Transverse colon (tissue), 4 donors: ENCODE results near the gene TESK2. TPM values are rescaled to one million over a fixed set of nuclear protein-coding genes. Genes with fewer than 3 reads are reported as not detected.

Experiments
- DNase-seq: peaks from one replicate; pipeline ENCODE4 v3.0.0-alpha.2; 2019
- H3K27ac ChIP-seq, 4 donors: fragments of 200-600 bp; sonication (generic); 2 replicates each; pipeline ENCODE4 v1.5.1; 2016 to 2018; ENCODE audit warnings: inconsistent platforms in 4 of 4
- H3K27me3 ChIP-seq: fragments of 200-600 bp; sonication (generic); 2 replicates; pipeline ENCODE4 v1.5.1; 2017; ENCODE audit warnings: inconsistent platforms
- H3K36me3 ChIP-seq, 4 donors: fragments of 200-600 bp; sonication (generic); 2 replicates each; pipeline ENCODE4 v1.5.1; 2017 to 2019; ENCODE audit warnings: inconsistent platforms in 4 of 4
- H3K4me1 ChIP-seq, 4 donors: fragments of 200-600 bp; sonication (generic); 2 replicates each; pipeline ENCODE4 v1.5.1; 2017 to 2020; ENCODE audit warnings: inconsistent platforms in 4 of 4
- H3K4me3 ChIP-seq, 4 donors: fragments of 200-600 bp; sonication (generic); 1 replicate in 1 of 4; 2 replicates in 3 of 4; pipeline versions ENCODE4 v1.5.1 to v1.6.1; 2017 to 2019; ENCODE audit warnings: inconsistent platforms in 4 of 4
- H3K9me3 ChIP-seq, 2 donors: fragments of 200-600 bp; sonication (generic); 2 replicates each; pipeline ENCODE4 v1.5.1; 2017 to 2019; ENCODE audit warnings: inconsistent platforms in 2 of 2
- CTCF ChIP-seq, 5 experiments: fragments of 200-600 bp in 3 of 5; fragments of 450-650 bp in 2 of 5; sonication (generic) in 3 of 5; IDR thresholded peaks; 1 replicate in 2 of 5; 2 replicates in 3 of 5; pipeline ENCODE4 v1.5.1; 2016 to 2017; ENCODE audit warnings: antibody characterized with exemption in 5 of 5, inconsistent platforms in 3 of 5, mild to moderate bottlenecking in 2 of 5, moderate library complexity in 1 of 5
- EP300 ChIP-seq: sonication (generic); formaldehyde crosslinking; IDR thresholded peaks from one replicate; pipeline ENCODE4 v1.6.1; 2017; ENCODE audit warnings: antibody characterized with exemption, low read depth
- POLR2A ChIP-seq: fragments of 450-650 bp; IDR thresholded peaks from one replicate; pipeline ENCODE4 v1.6.1; 2016; ENCODE audit warnings: antibody characterized with exemption, mild to moderate bottlenecking, moderate library complexity
- POLR2AphosphoS5 ChIP-seq, 3 donors: sonication (generic); formaldehyde crosslinking; IDR thresholded peaks; one replicate each; pipeline ENCODE4 v1.6.1; 2016; ENCODE audit warnings: antibody characterized with exemption in 3 of 3
- WGBS, 2 donors: methylation state at CpG; one replicate each; pipeline ENCODE4 v1.1.5; 2018; ENCODE audit warnings: low coverage in 1 of 2; 5-methylcytosine and 5-hydroxymethylcytosine counted together
- in situ Hi-C, 4 donors: fragments of 200-750 bp; cut with MboI; loops; one replicate each; pipeline versions ENCODE4 v1.15.0 to v1.15.1; 2017; ENCODE audit warnings: low sequenced_read_pairs in 3 of 4, low pct_ligation_motif_present in 1 of 4, low pct_unique_long_range_greater_than_20kb in 1 of 4
- intact Hi-C: fragments of 100-400 bp; cut with DNase I; formaldehyde crosslinking; loops from one replicate; pipeline ENCODE4 v1.15.1; 2023; ENCODE audit warnings: low total_unique reads
- total RNA-seq, 4 donors: library from RNA; depleted of rRNA; stranded (reverse); fragments of >200 nt; gene quantifications; one replicate each; pipeline ENCODE4 v1.1.0, GENCODE V29; 2016

TESK2 gene
- total RNA-seq, 4 donors from 2014 or later: 5.2 to 32.2 (median 14.5) TPM

- no peaks in the 10 kb centered on the region for H3K27me3 ChIP-seq
- 0 to 2% methylated on average over 1 to 7 of the region's 7 CpGs for WGBS, 2 donors
- TF ChIP-seq EP300: no peak
- TF ChIP-seq POLR2AphosphoS5 (IDR thresholded peaks at IDR 0.05): no peak
- TF ChIP-seq POLR2A: no peak
- TF ChIP-seq CTCF (IDR thresholded peaks at IDR 0.05): no peak
- no peaks in the 10 kb centered on the region for H3K9me3 ChIP-seq
- in situ Hi-C loops: loop anchor here (10.0 to 25.0 kb wide), 3 partner anchors 145 to 662 kb away; partner anchors contain the start of genes HECTD3 (in 3 of the 4), UROD (in 3 of the 4) and PTCH2 (in 1 of the 4)
- peaks cover 6 to 28% (median 15%) of the 10 kb centered on the region in 4 donors for H3K4me1 ChIP-seq
- no peak for DNase-seq
- peak overlapping the region; percentile 45 to 81 (median 70) for H3K27ac ChIP-seq
- intact Hi-C loops: no loop called here
- no peaks in the 10 kb centered on the region for H3K36me3 ChIP-seq
- peak overlapping the region; percentile 42 to 62 (median 56) for H3K4me3 ChIP-seq
Observed at GRCh38 chr1:45499415-45499769, 8.4 kb upstream of the TESK2 start.

- H3K27ac ChIP-seq: no peak overlapping the region
- H3K27me3 ChIP-seq: no peaks in the 10 kb centered on the region
- intact Hi-C loops (no loop called here), in situ Hi-C loops (loop anchor here (10.0 to 25.0 kb wide), 3 partner anchors 143 to 661 kb away; partner anchors contain the start of genes HECTD3 (in 3 of the 4), UROD (in 3 of the 4) and PTCH2 (in 1 of the 4))
- H3K4me1 ChIP-seq: peaks cover 6 to 28% (median 15%) of the 10 kb centered on the region in 4 donors
- H3K9me3 ChIP-seq: no peaks in the 10 kb centered on the region
- H3K36me3 ChIP-seq: no peaks in the 10 kb centered on the region
- DNase-seq: no peak
- no peak overlapping the region for H3K4me3 ChIP-seq
- TF ChIP-seq EP300 (no peak), CTCF (IDR thresholded peaks at IDR 0.05) (no peak), POLR2AphosphoS5 (IDR thresholded peaks at IDR 0.05) (no peak)
Observed at GRCh38 chr1:45498279-45498678, 7.3 kb upstream of the TESK2 start.

- peak; percentile 53 for DNase-seq
Observed at GRCh38 chr1:45493116-45493697, 2.2 kb upstream of the TESK2 start.

More at GRCh38 chr1:45493116-45493697, 2.2 kb upstream of the TESK2 start:
- intact Hi-C loops: loop anchor here (5.0 kb wide), 1 partner anchor 141 kb away; no protein-coding TSS in a partner anchor
- in situ Hi-C loops: loop anchor here (5.0 to 25.0 kb wide), 5 partner anchors 131 to 656 kb away; partner anchors contain the start of genes HECTD3 (in 3 of the 4), UROD (in 3 of the 4) and PTCH2 (in 1 of the 4)
- peaks cover 0 to 16% (median 3%) of the 10 kb centered on the region in 4 donors for H3K4me1 ChIP-seq
- H3K36me3 ChIP-seq: no peaks in the 10 kb centered on the region
- H3K27me3 ChIP-seq: no peaks in the 10 kb centered on the region
- 52 to 60% methylated on average over 1 to 2 of the region's 2 CpGs for WGBS, 2 donors
- H3K27ac ChIP-seq: no peak overlapping the region
- TF ChIP-seq POLR2A (no peak), EP300 (no peak), POLR2AphosphoS5 (IDR thresholded peaks at IDR 0.05) (no peak), CTCF (IDR thresholded peaks at IDR 0.05) (peak; percentile 51 to 71 (median 56))
- H3K9me3 ChIP-seq: no peaks in the 10 kb centered on the region
- H3K4me3 ChIP-seq: no peak overlapping the region
